MCF 10A (cell line): ENCODE measurements around the gene CREBL2. TPM values are rescaled to one million over a fixed set of nuclear protein-coding genes. Genes with fewer than 3 reads are reported as not detected.
"Not testable (repeated sequence)": the region's sequence is repeated elsewhere in the genome, so short reads cannot be mapped to it uniquely, and the experiment has no call there.

Experiments used
- BruUV-seq: library from RNA; stranded (reverse); fragments of 400-500 nt; replicated peaks from 2 replicates; lab custom pipeline; 2021; lab: Mats Ljungman, UMichigan
- CTCF ChIA-PET: fragments of 300-600 bp; sonication (Branson Sonifier 250); formaldehyde crosslinking; extraction: SDS; loops from one replicate; lab custom pipeline; 2021; ENCODE audit warnings: antibody characterized with exemption, inconsistent platforms; lab: Yijun Ruan, JAX
- POLR2A ChIA-PET: fragments of 300-600, 350-650 bp; sonication (Branson Sonifier 250); formaldehyde crosslinking; extraction: SDS; loops from one replicate; lab custom pipeline; 2020; ENCODE audit warnings: antibody characterized with exemption, inconsistent platforms; lab: Yijun Ruan, JAX
- DNase-seq: peaks from one replicate; pipeline ENCODE4 v3.0.0-alpha.2; 2018; ENCODE audit not compliant: unreplicated experiment
- H3K27ac Mint-ChIP-seq: one replicate; pipeline ENCODE4 v1.8.0; 2022; ENCODE audit warnings: mild to moderate bottlenecking, low read depth, mixed read lengths; ENCODE audit not compliant: unreplicated experiment
- H3K27me3 Mint-ChIP-seq: one replicate; pipeline ENCODE4 v1.8.0; 2022; ENCODE audit warnings: mixed read lengths; ENCODE audit not compliant: insufficient read depth, unreplicated experiment
- H3K36me3 Mint-ChIP-seq: one replicate; pipeline ENCODE4 v1.8.0; 2022; ENCODE audit warnings: mild to moderate bottlenecking, moderate library complexity, mixed read lengths; ENCODE audit not compliant: insufficient read depth, unreplicated experiment
- H3K4me1 Mint-ChIP-seq: one replicate; pipeline ENCODE4 v1.8.0; 2022; ENCODE audit warnings: mixed read lengths; ENCODE audit not compliant: insufficient read depth, unreplicated experiment
- H3K4me3 Mint-ChIP-seq: one replicate; pipeline ENCODE4 v1.8.0; 2022; ENCODE audit warnings: mild to moderate bottlenecking, moderate library complexity, mixed read lengths; ENCODE audit not compliant: unreplicated experiment
- H3K9me3 Mint-ChIP-seq: one replicate; pipeline ENCODE4 v1.8.0; 2022; ENCODE audit warnings: mixed read lengths; ENCODE audit not compliant: unreplicated experiment
- CTCF ChIP-seq: fragments of 200-600 bp; IDR thresholded peaks from one replicate; pipeline ENCODE4 v1.8.0; 2022; ENCODE audit warnings: antibody characterized with exemption, mild to moderate bottlenecking; ENCODE audit not compliant: unreplicated experiment
- intact Hi-C: fragments of 100-400 bp; cut with micrococcal nuclease; formaldehyde crosslinking; loops from 2 replicates; pipeline ENCODE4 v1.14.1; 2022
- total RNA-seq: library from RNA; stranded (reverse); gene quantifications from 2 replicates; pipeline ENCODE4 v1.2.3, GENCODE V29; 2022

Gene CREBL2
- total RNA-seq, 1 experiment from 2014 or later: 17.4 TPM

- intact Hi-C loops: loop anchor here (2.0 kb wide), 1 partner anchor 47 kb away; the partner anchor contains the start of gene CREBL2
- no peaks in the 10 kb centered on the region for H3K36me3 Mint-ChIP-seq
- H3K9me3 Mint-ChIP-seq: no peaks in the 10 kb centered on the region
- BruUV-seq: no TSS peak
- peaks cover 23% of the 10 kb centered on the region for H3K4me1 Mint-ChIP-seq
- POLR2A ChIA-PET: interaction anchor here (0.6 to 2.6 kb wide), 31 partner anchors 9 to 206 kb away, joined by 3 to 19 read pairs (median 4); partner anchors contain the start of genes BORCS5, CDKN1B and CREBL2
- CTCF ChIA-PET: interaction anchor here (0.5 to 2.4 kb wide), 29 partner anchors 10 to 423 kb away, joined by 3 to 20 read pairs (median 5); no protein-coding TSS in a partner anchor
- H3K27me3 Mint-ChIP-seq: no peaks in the 10 kb centered on the region
- DNase-seq: no peak
- no peak for TF ChIP-seq CTCF
- H3K4me3 Mint-ChIP-seq: peak overlapping the region; percentile 69
- H3K27ac Mint-ChIP-seq: peak overlapping the region; percentile 95
Observed at GRCh38 chr12:12563290-12563928, 48.3 kb upstream of the CREBL2 start.

- Mint-ChIP-seq H3K27me3 (no peaks in the 10 kb centered on the region), H3K36me3 (no peaks in the 10 kb centered on the region), H3K27ac (no peak overlapping the region), H3K4me1 (peaks cover 18% of the 10 kb centered on the region), H3K9me3 (no peaks in the 10 kb centered on the region), H3K4me3 (no peak overlapping the region)
- no peak for DNase-seq
- ChIA-PET POLR2A (interaction anchor here (0.5 to 2.6 kb wide), 3 partner anchors 95 to 335 kb away, joined by 3 to 14 read pairs (median 5); no protein-coding TSS in a partner anchor), CTCF (interaction anchor here (0.6 to 2.4 kb wide), 24 partner anchors 8 to 227 kb away, joined by 3 to 20 read pairs (median 4); no protein-coding TSS in a partner anchor)
- no TSS peak for BruUV-seq
- intact Hi-C loops: loop anchor here (1.0 to 2.0 kb wide), 2 partner anchors 140 to 189 kb away; no protein-coding TSS in a partner anchor
- no peak for TF ChIP-seq CTCF
Observed at GRCh38 chr12:12564911-12565310, 46.8 kb upstream of the CREBL2 start.

GRCh38 chr12:12565971-12566370, 45.7 kb upstream of the CREBL2 start:
- H3K36me3 Mint-ChIP-seq, BruUV-seq, H3K27ac Mint-ChIP-seq, H3K4me1 Mint-ChIP-seq, H3K9me3 Mint-ChIP-seq, POLR2A ChIA-PET, H3K4me3 Mint-ChIP-seq, DNase-seq, H3K27me3 Mint-ChIP-seq: not testable (repeated sequence)
- CTCF ChIA-PET: interaction anchor here (0.7 kb wide), 1 partner anchor 191 kb away, joined by 3 read pairs; no protein-coding TSS in a partner anchor
- intact Hi-C loops: loop anchor here (2.0 kb wide), 1 partner anchor 139 kb away; no protein-coding TSS in a partner anchor

- POLR2A ChIA-PET: interaction anchor here (0.9 to 1.0 kb wide), 2 partner anchors 10 to 39 kb away, joined by 3 to 4 read pairs; partner anchors contain the start of genes CREBL2 and DUSP16
- no peaks in the 10 kb centered on the region for H3K27me3 Mint-ChIP-seq
- BruUV-seq: no TSS peak
- peaks cover 3% of the 10 kb centered on the region for H3K4me1 Mint-ChIP-seq
- no peak for DNase-seq
- no peak for TF ChIP-seq CTCF
- no peaks in the 10 kb centered on the region for H3K9me3 Mint-ChIP-seq
- CTCF ChIA-PET: interaction anchor here (0.5 to 1.9 kb wide), 3 partner anchors 8 to 1001 kb away, joined by 4 to 12 read pairs (median 7); no protein-coding TSS in a partner anchor
- no peak overlapping the region for H3K27ac Mint-ChIP-seq
- intact Hi-C loops: no loop called here
- H3K4me3 Mint-ChIP-seq: no peak overlapping the region
- no peaks in the 10 kb centered on the region for H3K36me3 Mint-ChIP-seq
Observed at GRCh38 chr12:12572659-12573058, 39.0 kb upstream of the CREBL2 start.
